Measurements from ENCODE around the gene FABP7. TPM values are rescaled to one million over a fixed set of nuclear protein-coding genes. Genes with fewer than 3 reads are reported as not detected.

Gene FABP7
- total RNA-seq, 1 experiment from 2014 or later, result not detected

- no peak for DNase-seq (ENCODE audit: low spot score)
These were observed 20.6 kb upstream of the FABP7 start for GRCh38 chr6:122758927-122759334.

- DNase-seq (ENCODE audit: low spot score), result no peak
These were observed 19.2 kb upstream of the FABP7 start for GRCh38 chr6:122760330-122760729.

GRCh38 chr6:122766256-122766655, 13.3 kb upstream of the FABP7 start:
- no peak for DNase-seq (ENCODE audit: low spot score)

- peak; percentile 63 for DNase-seq (ENCODE audit: low spot score)
These were observed 8.5 kb upstream of the FABP7 start for GRCh38 chr6:122770835-122771601.

- DNase-seq (ENCODE audit: low spot score), result no peak
These were observed 6.6 kb upstream of the FABP7 start for GRCh38 chr6:122772724-122773415.

- no peak for DNase-seq (ENCODE audit: low spot score)
These were observed 3.5 kb upstream of the FABP7 start for GRCh38 chr6:122775975-122776374.

- DNase-seq (ENCODE audit: low spot score), result no peak
These were observed 1.2 kb upstream of the FABP7 start for GRCh38 chr6:122778302-122778701.

GRCh38 chr6:122778985-122779661, 393 bp upstream of the FABP7 start:
- no peak for DNase-seq (ENCODE audit: low spot score)

GRCh38 chr6:122780114-122780513, 598 bp downstream of the FABP7 start:
- DNase-seq (ENCODE audit: low spot score), result no peak

GRCh38 chr6:122781716-122782115, 2.2 kb downstream of the FABP7 start:
- no peak for DNase-seq (ENCODE audit: low spot score)

- DNase-seq (ENCODE audit: low spot score), result no peak
These were observed 3.9 kb downstream of the FABP7 start for GRCh38 chr6:122783401-122783800.

- DNase-seq (ENCODE audit: low spot score), result no peak
These were observed 6.4 kb downstream of the FABP7 start for GRCh38 chr6:122785891-122786290.

- DNase-seq (ENCODE audit: low spot score), result no peak
These were observed 8.2 kb downstream of the FABP7 start for GRCh38 chr6:122787721-122788120.

- no peak for DNase-seq (ENCODE audit: low spot score)
These were observed 8.7 kb downstream of the FABP7 start for GRCh38 chr6:122788208-122788607.

- no peak for DNase-seq (ENCODE audit: low spot score)
These were observed 9.2 kb downstream of the FABP7 start for GRCh38 chr6:122788663-122789181.

- peak; percentile 74 for DNase-seq (ENCODE audit: low spot score)
These were observed 9.9 kb downstream of the FABP7 start, which contains the start of gene SMPDL3A for GRCh38 chr6:122789182-122790027. Gene SMPDL3A, plus strand, starts transcription at chr6:122789258. Its CDS starts 89 bp downstream, at chr6:122789347.

- DNase-seq (ENCODE audit: low spot score), result no peak
These were observed 10.5 kb downstream of the FABP7 start for GRCh38 chr6:122790028-122790422.

- DNase-seq (ENCODE audit: low spot score), result peak; percentile 35
These were observed 11.2 kb downstream of the FABP7 start for GRCh38 chr6:122790423-122791309.

- no peak for DNase-seq (ENCODE audit: low spot score)
These were observed 11.8 kb downstream of the FABP7 start for GRCh38 chr6:122791310-122791679.

- no peak for DNase-seq (ENCODE audit: low spot score)
These were observed 13.2 kb downstream of the FABP7 start for GRCh38 chr6:122792766-122793165.
